DMS153 treated with DMSO at 0.1 percent for 48 hours (cell line): Measurements from ENCODE around the gene CLSTN2.

Source experiments
- DNase-seq: peaks from one replicate; lab custom pipeline; 2025; ENCODE audit not compliant: unreplicated experiment; lab: John Stamatoyannopoulos, UW

CLSTN2 gene

GRCh38 chr3:140145528-140145927, 210.5 kb downstream of the CLSTN2 start:
- no peak for DNase-seq

GRCh38 chr3:140146668-140147067, 211.7 kb downstream of the CLSTN2 start:
- no peak for DNase-seq

- DNase-seq = no peak
Observed at GRCh38 chr3:140147965-140148490, 213.0 kb downstream of the CLSTN2 start.

- DNase-seq = no peak
Observed at GRCh38 chr3:140148824-140149390, 213.9 kb downstream of the CLSTN2 start.

- DNase-seq = no peak
Observed at GRCh38 chr3:140151321-140151720, 216.3 kb downstream of the CLSTN2 start.

- DNase-seq = no peak
Observed at GRCh38 chr3:140152851-140153639, 218.1 kb downstream of the CLSTN2 start.

GRCh38 chr3:140153736-140154135, 218.8 kb downstream of the CLSTN2 start:
- no peak for DNase-seq

- no peak for DNase-seq
Observed at GRCh38 chr3:140157161-140157560, 222.2 kb downstream of the CLSTN2 start.

- DNase-seq = no peak
Observed at GRCh38 chr3:140159646-140160045, 224.7 kb downstream of the CLSTN2 start.

- DNase-seq = no peak
Observed at GRCh38 chr3:140160553-140160952, 225.6 kb downstream of the CLSTN2 start.

- DNase-seq = no peak
Observed at GRCh38 chr3:140162551-140162950, 227.6 kb downstream of the CLSTN2 start.

- DNase-seq = no peak
Observed at GRCh38 chr3:140163159-140163763, 228.3 kb downstream of the CLSTN2 start.

- DNase-seq = no peak
Observed at GRCh38 chr3:140164156-140164555, 229.2 kb downstream of the CLSTN2 start.

- DNase-seq = no peak
Observed at GRCh38 chr3:140164922-140165590, 230.1 kb downstream of the CLSTN2 start.

- DNase-seq = no peak
Observed at GRCh38 chr3:140165781-140166180, 230.8 kb downstream of the CLSTN2 start.

GRCh38 chr3:140166861-140167599, 232.0 kb downstream of the CLSTN2 start:
- DNase-seq = no peak

- DNase-seq = no peak
Observed at GRCh38 chr3:140167600-140168281, 232.8 kb downstream of the CLSTN2 start.

GRCh38 chr3:140170612-140171011, 235.6 kb downstream of the CLSTN2 start:
- peak; percentile 80 for DNase-seq

- no peak for DNase-seq
Observed at GRCh38 chr3:140176526-140176925, 241.5 kb downstream of the CLSTN2 start.

- DNase-seq = no peak
Observed at GRCh38 chr3:140177943-140178342, 243.0 kb downstream of the CLSTN2 start.
